DLD1 (cell line): ENCODE measurements around the gene ZNF747.

Experiments used
- in situ Hi-C: cut with HindIII; loops from 2 replicates; pipeline ENCODE4 v1.10.0; 2017; ENCODE audit warnings: low sequenced_read_pairs

ZNF747 gene

GRCh38 chr16:30534368-30535105, at the start of gene ZNF747:
Gene ZNF747 (minus strand): TSS chr16:30534858. CDS start chr16:30534679, 179 bp downstream.
- in situ Hi-C loops: no loop called here

- in situ Hi-C loops: no loop called here
Measured at GRCh38 chr16:30582611-30583340, 48.1 kb upstream of the ZNF747 start.

- in situ Hi-C loops: no loop called here
Measured at GRCh38 chr16:30581457-30581856, 46.8 kb upstream of the ZNF747 start.

- in situ Hi-C loops: no loop called here
Measured at GRCh38 chr16:30574678-30575077, 40.0 kb upstream of the ZNF747 start.

GRCh38 chr16:30571445-30572322, 37.0 kb upstream of the ZNF747 start, which contains the start of gene ZNF688:
Gene ZNF688 (minus strand): TSS chr16:30571714. CDS start chr16:30571629, 85 bp downstream.
- in situ Hi-C loops: no loop called here

GRCh38 chr16:30570636-30571444, 36.2 kb upstream of the ZNF747 start:
- in situ Hi-C loops: no loop called here

- in situ Hi-C loops: no loop called here
Measured at GRCh38 chr16:30569746-30570635, 35.3 kb upstream of the ZNF747 start.

- in situ Hi-C loops: no loop called here
Measured at GRCh38 chr16:30569281-30569680, 34.6 kb upstream of the ZNF747 start.

GRCh38 chr16:30567991-30568638, 33.5 kb upstream of the ZNF747 start:
- in situ Hi-C loops: no loop called here

- in situ Hi-C loops: no loop called here
Measured at GRCh38 chr16:30567160-30567990, 32.7 kb upstream of the ZNF747 start.

- in situ Hi-C loops: no loop called here
Measured at GRCh38 chr16:30566531-30566930, 31.9 kb upstream of the ZNF747 start.

- in situ Hi-C loops: no loop called here
Measured at GRCh38 chr16:30565984-30566383, 31.3 kb upstream of the ZNF747 start.

GRCh38 chr16:30565526-30565925, 30.9 kb upstream of the ZNF747 start:
- in situ Hi-C loops: no loop called here

GRCh38 chr16:30562021-30562420, 27.4 kb upstream of the ZNF747 start:
- in situ Hi-C loops: no loop called here

GRCh38 chr16:30561089-30561816, 26.6 kb upstream of the ZNF747 start:
- in situ Hi-C loops: no loop called here

GRCh38 chr16:30559690-30560089, 25.0 kb upstream of the ZNF747 start:
- in situ Hi-C loops: no loop called here

- in situ Hi-C loops: no loop called here
Measured at GRCh38 chr16:30558789-30559377, 24.2 kb upstream of the ZNF747 start.
